ENCODE measurements around the gene PKMYT1.

- TF ChIP-seq CTCF (conservative IDR thresholded peaks at IDR 0.05; ENCODE audit: low read length): no peak
- TF ChIP-seq EZH2phosphoT487 (IDR thresholded peaks at IDR 0.05; ENCODE audit: borderline replicate concordance, low read depth, low read length): no peak
Measured at GRCh38 chr16:2930236-2930635, 50.0 kb downstream of the PKMYT1 start.
